ENCODE measurements around the gene SIRT3. TPM values are rescaled to one million over a fixed set of nuclear protein-coding genes. Genes with fewer than 3 reads are reported as not detected.
A peak's percentile ranks its signal among the peaks of the same experiment; 100 is the strongest.

The SIRT3 gene
- total RNA-seq, 1 experiment from 2014 or later, result 13.8 TPM

- no peak; the same call in 1 of the 2 replicates for ATAC-seq
- Histone ChIP-seq H4K20me1 (ENCODE audit: low read length) (no peaks in the 10 kb centered on the region), H3F3A (ENCODE audit: low read length, unreplicated experiment) (no peaks in the 10 kb centered on the region), H2AFZ (ENCODE audit: low read length) (no peak overlapping the region; the same call in 1 of the 2 replicates), H3K4me3 (ENCODE audit: low read length) (no peak overlapping the region), H3K27me3 (ENCODE audit: low read length) (no peaks in the 10 kb centered on the region), H3K9me3 (ENCODE audit: low read length) (no peaks in the 10 kb centered on the region), H3K36me3 (ENCODE audit: low read depth, low read length) (no peaks in the 10 kb centered on the region), H3K9ac (ENCODE audit: low read length) (no peak overlapping the region), H3K9me2 (replicated peaks; ENCODE audit: low read length) (no peaks in the 10 kb centered on the region), H3K27ac (ENCODE audit: low read length) (no peak overlapping the region), H3K4me2 (ENCODE audit: low read length) (no peak overlapping the region), H3K4me1 (ENCODE audit: insufficient read depth, low read length) (peaks cover 4% of the 10 kb centered on the region), H3K79me2 (ENCODE audit: low read length) (no peaks in the 10 kb centered on the region)
- CTCF ChIA-PET, result no interaction called here
- intact Hi-C loops (cut with micrococcal nuclease), result no loop called here
- POLR2A ChIA-PET (ENCODE audit: unreplicated experiment), result interaction anchor here (0.6 kb wide), 1 partner anchor 60 kb away, joined by 3 read pairs; the partner anchor contains the start of gene BET1L
- BruUV-seq (replicated peaks), result no TSS peak
- TF ChIP-seq, protein P1, sequence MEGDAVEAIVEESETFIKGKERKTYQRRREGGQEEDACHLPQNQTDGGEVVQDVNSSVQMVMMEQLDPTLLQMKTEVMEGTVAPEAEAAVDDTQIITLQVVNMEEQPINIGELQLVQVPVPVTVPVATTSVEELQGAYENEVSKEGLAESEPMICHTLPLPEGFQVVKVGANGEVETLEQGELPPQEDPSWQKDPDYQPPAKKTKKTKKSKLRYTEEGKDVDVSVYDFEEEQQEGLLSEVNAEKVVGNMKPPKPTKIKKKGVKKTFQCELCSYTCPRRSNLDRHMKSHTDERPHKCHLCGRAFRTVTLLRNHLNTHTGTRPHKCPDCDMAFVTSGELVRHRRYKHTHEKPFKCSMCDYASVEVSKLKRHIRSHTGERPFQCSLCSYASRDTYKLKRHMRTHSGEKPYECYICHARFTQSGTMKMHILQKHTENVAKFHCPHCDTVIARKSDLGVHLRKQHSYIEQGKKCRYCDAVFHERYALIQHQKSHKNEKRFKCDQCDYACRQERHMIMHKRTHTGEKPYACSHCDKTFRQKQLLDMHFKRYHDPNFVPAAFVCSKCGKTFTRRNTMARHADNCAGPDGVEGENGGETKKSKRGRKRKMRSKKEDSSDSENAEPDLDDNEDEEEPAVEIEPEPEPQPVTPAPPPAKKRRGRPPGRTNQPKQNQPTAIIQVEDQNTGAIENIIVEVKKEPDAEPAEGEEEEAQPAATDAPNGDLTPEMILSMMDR (conservative IDR thresholded peaks at IDR 0.05; ENCODE audit: low read depth, low read length), result no peak
- no peak for TF ChIP-seq EZH2 (IDR thresholded peaks at IDR 0.05; ENCODE audit: low read length, unreplicated experiment)
- no peak for TF ChIP-seq EZH2phosphoT487 (IDR thresholded peaks at IDR 0.05; ENCODE audit: borderline replicate concordance, low read length)
- DNase-seq, result peak; percentile 12
Measured at GRCh38 chr11:266676-267439, 30.7 kb upstream of the SIRT3 start.

- Histone ChIP-seq H3K9ac (ENCODE audit: low read length) (no peak overlapping the region), H3K27ac (ENCODE audit: low read length) (no peak overlapping the region), H2AFZ (ENCODE audit: low read length) (no peak overlapping the region), H3K79me2 (ENCODE audit: low read length) (no peaks in the 10 kb centered on the region), H3F3A (ENCODE audit: low read length, unreplicated experiment) (no peaks in the 10 kb centered on the region), H4K20me1 (ENCODE audit: low read length) (no peaks in the 10 kb centered on the region), H3K9me3 (ENCODE audit: low read length) (no peaks in the 10 kb centered on the region), H3K9me2 (replicated peaks; ENCODE audit: low read length) (no peaks in the 10 kb centered on the region), H3K4me1 (ENCODE audit: insufficient read depth, low read length) (no peaks in the 10 kb centered on the region), H3K36me3 (ENCODE audit: low read depth, low read length) (no peaks in the 10 kb centered on the region), H3K4me3 (ENCODE audit: low read length) (no peak overlapping the region), H3K4me2 (ENCODE audit: low read length) (no peak overlapping the region), H3K27me3 (ENCODE audit: low read length) (no peaks in the 10 kb centered on the region)
- ChIA-PET CTCF (no interaction called here), POLR2A (ENCODE audit: unreplicated experiment) (no interaction called here)
- DNase-seq, result no peak
- TF ChIP-seq, protein P1 (conservative IDR thresholded peaks at IDR 0.05; ENCODE audit: low read depth, low read length), result no peak
- no TSS peak for BruUV-seq (replicated peaks)
- intact Hi-C loops (cut with micrococcal nuclease), result no loop called here
- ATAC-seq, result no peak
Measured at GRCh38 chr11:261624-262023, 25.5 kb upstream of the SIRT3 start.

DNA sequence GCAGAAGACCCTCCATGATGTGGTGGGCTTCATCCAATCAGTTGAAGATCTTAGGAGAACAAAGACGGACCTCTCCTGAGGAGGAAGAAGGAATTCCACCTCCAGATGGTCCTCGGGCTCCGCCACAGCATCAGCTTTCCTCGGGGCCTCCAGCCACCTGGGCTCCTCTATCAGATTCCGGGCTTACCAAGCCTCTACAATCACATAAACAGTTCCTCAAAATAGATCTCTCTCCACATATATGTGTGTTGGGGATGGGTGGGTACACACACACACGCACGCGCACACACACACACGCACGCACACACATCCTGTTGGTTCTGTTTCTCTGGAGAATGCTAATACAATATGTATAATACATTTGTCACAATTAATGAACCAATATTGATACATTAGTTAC is 23.3 kb upstream of the SIRT3 start:
- POLR2A ChIA-PET (ENCODE audit: unreplicated experiment), result no interaction called here
- H3K36me3 ChIP-seq (ENCODE audit: low read depth, low read length), result no peaks in the 10 kb centered on the region
- no peaks in the 10 kb centered on the region for H3K9me3 ChIP-seq (ENCODE audit: low read length)
- no peaks in the 10 kb centered on the region for H3K4me1 ChIP-seq (ENCODE audit: insufficient read depth, low read length)
- no peaks in the 10 kb centered on the region for H3K27me3 ChIP-seq (ENCODE audit: low read length)
- H3K9me2 ChIP-seq (replicated peaks; ENCODE audit: low read length), result no peaks in the 10 kb centered on the region
- no peak overlapping the region for H3K9ac ChIP-seq (ENCODE audit: low read length)
- no peaks in the 10 kb centered on the region for H3F3A ChIP-seq (ENCODE audit: low read length, unreplicated experiment)
- no peaks in the 10 kb centered on the region for H3K79me2 ChIP-seq (ENCODE audit: low read length)
- CTCF ChIA-PET, result no interaction called here
- no peak overlapping the region for H3K4me2 ChIP-seq (ENCODE audit: low read length)
- H2AFZ ChIP-seq (ENCODE audit: low read length), result no peak overlapping the region
- TF ChIP-seq EZH2 (IDR thresholded peaks at IDR 0.05; ENCODE audit: low read length, unreplicated experiment), result no peak
- TF ChIP-seq, protein P1 (conservative IDR thresholded peaks at IDR 0.05; ENCODE audit: low read depth, low read length), result no peak
- no peak for TF ChIP-seq EZH2phosphoT487 (IDR thresholded peaks at IDR 0.05; ENCODE audit: borderline replicate concordance, low read length)
- intact Hi-C loops (cut with micrococcal nuclease), result no loop called here
- BruUV-seq (replicated peaks), result no TSS peak
- H3K27ac ChIP-seq (ENCODE audit: low read length), result no peak overlapping the region
- ATAC-seq (no peak), DNase-seq (no peak)
- no peaks in the 10 kb centered on the region for H4K20me1 ChIP-seq (ENCODE audit: low read length)
- H3K4me3 ChIP-seq (ENCODE audit: low read length), result no peak overlapping the region

Measured in PC-3 (cell line).